ENCODE data around the gene RAX.

The RAX gene

GRCh38 chr18:59238385-59238784 is 34.9 kb downstream of the RAX start:
- peak; percentile 20 for DNase-seq

- no peak for DNase-seq
Observed at GRCh38 chr18:59233017-59233410, 40.2 kb downstream of the RAX start.

- DNase-seq = no peak
Observed at GRCh38 chr18:59232309-59233016, 40.8 kb downstream of the RAX start.

- no peak for DNase-seq
Observed at GRCh38 chr18:59231877-59232276, 41.4 kb downstream of the RAX start.

- DNase-seq = no peak
Observed at GRCh38 chr18:59231114-59231513, 42.1 kb downstream of the RAX start.

GRCh38 chr18:59229701-59230443 is 43.4 kb downstream of the RAX start:
- no peak for DNase-seq

- DNase-seq = no peak
Observed at GRCh38 chr18:59229191-59229590, 44.1 kb downstream of the RAX start.

GRCh38 chr18:59228351-59228750 is 44.9 kb downstream of the RAX start:
- no peak for DNase-seq

GRCh38 chr18:59222341-59222740 is 50.9 kb downstream of the RAX start:
- no peak for DNase-seq

GRCh38 chr18:59220784-59221765 is 52.2 kb downstream of the RAX start:
- no peak for DNase-seq

GRCh38 chr18:59220164-59220783 is 53.0 kb downstream of the RAX start:
- no peak for DNase-seq

GRCh38 chr18:59219672-59220163 is 53.5 kb downstream of the RAX start, which contains the start of gene GRP:
GRP (plus strand) TSS chr18:59220158; CDS start chr18:59220266, 108 bp downstream.
- no peak for DNase-seq

- no peak for DNase-seq
Observed at GRCh38 chr18:59218018-59218417, 55.2 kb downstream of the RAX start.
